B cell (primary cell): ENCODE measurements around the gene SORL1. TPM values are rescaled to one million over a fixed set of nuclear protein-coding genes. Genes with fewer than 3 reads are reported as not detected.

Experiments used
- ATAC-seq: fragments of 200-7000 bp; cut with Tn5 transposase; one replicate; pipeline ENCODE4 v1.10.0; 2021; ENCODE audit warnings: low read depth, mild to moderate bottlenecking, moderate number of reproducible peaks, moderate library complexity
- CTCF ChIA-PET: fragments of 350-600 bp; sonication (Branson Sonifier 250); formaldehyde crosslinking; loops from one replicate; lab custom pipeline; 2021; ENCODE audit warnings: antibody characterized with exemption, inconsistent platforms; lab: Charles Lee
- POLR2A ChIA-PET: fragments of 350-600 bp; sonication (Branson Sonifier 250); formaldehyde crosslinking; loops from one replicate; lab custom pipeline; 2021; ENCODE audit warnings: antibody characterized with exemption; lab: Charles Lee
- DNase-seq: peaks from one replicate; pipeline ENCODE4 v3.0.0; 2013
- H2AFZ ChIP-seq: 2 replicates; pipeline ENCODE4 v1.6.1; 2012; ENCODE audit warnings: mild to moderate bottlenecking, low read depth, low read length; ENCODE audit not compliant: insufficient read depth, poor library complexity, severe bottlenecking
- H3K27ac ChIP-seq, 2 donors: 1 replicate in 1 of 2; 2 replicates in 1 of 2; pipeline ENCODE4 v1.5.1; 2012 to 2013; ENCODE audit warnings: low read length in 2 of 2, mild to moderate bottlenecking in 2 of 2, moderate library complexity in 1 of 2
- H3K27me3 ChIP-seq, 4 experiments: fragments of 200-600 bp in 1 of 4; sonication (generic) in 1 of 4; replicated peaks in 1 of 4; 1 replicate in 2 of 4; 2 replicates in 2 of 4; pipeline versions ENCODE4 v1.6.1 to v1.7.0; 2013 to 2016; ENCODE audit warnings: low read length in 3 of 4, mild to moderate bottlenecking in 2 of 4, mixed read lengths in 1 of 4, moderate library complexity in 1 of 4; ENCODE audit not compliant: insufficient read depth in 4 of 4, control insufficient read depth in 3 of 4; ENCODE audit errors: control extremely low read depth in 1 of 4
- H3K36me3 ChIP-seq, 2 experiments: replicated peaks in 1 of 2; 1 replicate in 1 of 2; 2 replicates in 1 of 2; pipeline versions ENCODE4 v1.6.1 to v1.7.1; 2013; ENCODE audit warnings: low read length in 1 of 2; ENCODE audit not compliant: insufficient read depth in 2 of 2, control insufficient read depth in 1 of 2; ENCODE audit errors: control extremely low read depth in 1 of 2, extremely low read depth in 1 of 2
- H3K4me1 ChIP-seq, 2 donors: fragments of 200-600 bp in 1 of 2; sonication (generic) in 1 of 2; 1 replicate in 1 of 2; 2 replicates in 1 of 2; pipeline versions ENCODE4 v1.5.1 to v1.6.1; 2013 to 2017; ENCODE audit warnings: low read length in 2 of 2; ENCODE audit not compliant: control insufficient read depth in 2 of 2, insufficient read depth in 2 of 2
- H3K4me2 ChIP-seq: replicated peaks from 2 replicates; pipeline ENCODE3; 2012; ENCODE audit warnings: mild to moderate bottlenecking, low read depth, low read length; ENCODE audit not compliant: poor library complexity, severe bottlenecking
- H3K4me3 ChIP-seq, 5 experiments: fragments of 200-600 bp in 1 of 5; sonication (generic) in 1 of 5; 1 replicate in 3 of 5; 2 replicates in 2 of 5; pipeline versions ENCODE4 v1.5.1 to v1.7.0; 2011 to 2016; ENCODE audit warnings: low read length in 4 of 5, mild to moderate bottlenecking in 4 of 5, low read depth in 2 of 5, control low read depth in 1 of 5, moderate library complexity in 1 of 5; ENCODE audit not compliant: insufficient read depth in 1 of 5; ENCODE audit errors: control extremely low read depth in 1 of 5, extremely low read depth in 1 of 5
- H3K79me2 ChIP-seq: fragments of 200-600 bp; sonication (generic); one replicate; pipeline ENCODE4 v1.6.0; 2016; ENCODE audit warnings: low read length; ENCODE audit not compliant: control insufficient read depth, insufficient read depth
- H3K9ac ChIP-seq: fragments of 200-600 bp; sonication (generic); 2 replicates; pipeline ENCODE4 v1.6.1; 2017; ENCODE audit warnings: mild to moderate bottlenecking, low read length, moderate library complexity
- H3K9me3 ChIP-seq, 3 donors: one replicate each; pipeline versions ENCODE4 v1.6.1 to v1.7.1; 2013; ENCODE audit warnings: low read length in 2 of 3; ENCODE audit not compliant: control insufficient read depth in 2 of 3, insufficient read depth in 1 of 3; ENCODE audit errors: control extremely low read depth in 1 of 3
- H4K20me1 ChIP-seq: 2 replicates; pipeline ENCODE4 v1.6.0; 2012; ENCODE audit warnings: mild to moderate bottlenecking, low read length; ENCODE audit not compliant: insufficient read depth, control insufficient read depth, poor library complexity, severe bottlenecking
- H3K27ac Mint-ChIP-seq: one replicate; pipeline ENCODE4 v1.8.0; 2021; ENCODE audit warnings: mixed read lengths
- H3K27me3 Mint-ChIP-seq: one replicate; pipeline ENCODE4 v1.8.0; 2021; ENCODE audit warnings: mixed read lengths
- H3K4me1 Mint-ChIP-seq: one replicate; pipeline ENCODE4 v1.8.0; 2021; ENCODE audit warnings: mixed read lengths
- H3K4me3 Mint-ChIP-seq: one replicate; pipeline ENCODE4 v1.8.0; 2021; ENCODE audit warnings: mixed read lengths
- H3K9me3 Mint-ChIP-seq: one replicate; pipeline ENCODE4 v1.8.0; 2022; ENCODE audit warnings: mixed read lengths; ENCODE audit not compliant: insufficient read depth
- CTCF ChIP-seq: fragments of 200-600 bp; IDR thresholded peaks from one replicate; pipeline ENCODE4 v1.8.0; 2022; ENCODE audit warnings: antibody characterized with exemption, mild to moderate bottlenecking
- EZH2 ChIP-seq: IDR thresholded peaks from 2 replicates; pipeline ENCODE4 v1.6.1; 2012; ENCODE audit warnings: borderline replicate concordance, low read depth, mild to moderate bottlenecking, moderate library complexity, low read length; ENCODE audit not compliant: insufficient read depth, poor library complexity, severe bottlenecking
- WGBS: methylation state at CpG from one replicate; pipeline ENCODE4 v1.1.5; 2013; ENCODE audit warnings: missing lambda C conversion rate; ENCODE audit not compliant: insufficient coverage; 5-methylcytosine and 5-hydroxymethylcytosine counted together
- intact Hi-C: fragments of 100-400 bp; cut with micrococcal nuclease; formaldehyde crosslinking; loops from one replicate; pipeline ENCODE4 v1.10.0; 2022
- polyA plus RNA-seq: library from polyadenylated mRNA; depleted of rRNA; stranded (reverse); fragments of >200 nt; gene quantifications from 2 replicates; pipeline ENCODE4 v1.2.3, GENCODE V29; 2012
- total RNA-seq, 2 donors: library from RNA; stranded (reverse); fragments of 120-200 nt in 1 of 2; gene quantifications; 1 replicate in 1 of 2; 2 replicates in 1 of 2; pipeline versions ENCODE4 v1.2.3 to v1.2.4, GENCODE V29; 2013 to 2022

SORL1 gene
- total and polyA plus RNA-seq, 2 donors (not counting 1 experiment from before 2014, with no cell fraction given): 13.0 to 396 TPM

GRCh38 chr11:121631456-121631855 lies 179.3 kb downstream of the SORL1 start:
- H3K27me3 Mint-ChIP-seq: no peaks in the 10 kb centered on the region
- H3K4me2 ChIP-seq: no peak overlapping the region
- ChIA-PET CTCF (interaction anchor here (2.0 kb wide), 1 partner anchor 22 kb away, joined by 4 read pairs; no protein-coding TSS in a partner anchor), POLR2A (no interaction called here)
- H3K27me3 ChIP-seq: no peaks in the 10 kb centered on the region
- H2AFZ ChIP-seq: no peak overlapping the region
- peaks cover 0 to 30% of the 10 kb centered on the region in 2 experiments for H3K36me3 ChIP-seq
- H3K27ac ChIP-seq: no peak overlapping the region
- H3K4me3 ChIP-seq: no peak overlapping the region
- no peaks in the 10 kb centered on the region for H3K4me1 ChIP-seq
- H3K79me2 ChIP-seq: no peaks in the 10 kb centered on the region
- no peaks in the 10 kb centered on the region for H3K4me1 Mint-ChIP-seq
- ATAC-seq (no peak), DNase-seq (no peak)
- H3K9ac ChIP-seq: no peak overlapping the region
- TF ChIP-seq CTCF (no peak), EZH2 (no peak)
- H3K9me3 ChIP-seq: no peaks in the 10 kb centered on the region
- intact Hi-C loops: no loop called here
- H3K4me3 Mint-ChIP-seq: no peak overlapping the region
- H3K27ac Mint-ChIP-seq: no peak overlapping the region
- no peaks in the 10 kb centered on the region for H4K20me1 ChIP-seq
- WGBS: 93% methylated on average over 2 of the region's 2 CpGs
- H3K9me3 Mint-ChIP-seq: no peaks in the 10 kb centered on the region

- H3K27ac Mint-ChIP-seq: no peak overlapping the region
- no peak overlapping the region for H3K4me2 ChIP-seq
- no peaks in the 10 kb centered on the region for H3K9me3 Mint-ChIP-seq
- H3K4me1 Mint-ChIP-seq: no peaks in the 10 kb centered on the region
- H3K4me1 ChIP-seq: no peaks in the 10 kb centered on the region
- WGBS: 92% methylated on average over 5 of the region's 5 CpGs
- no peaks in the 10 kb centered on the region for H3K79me2 ChIP-seq
- no peak overlapping the region for H3K9ac ChIP-seq
- ChIA-PET CTCF (no interaction called here), POLR2A (no interaction called here)
- DNase-seq (no peak), ATAC-seq (no peak)
- no peak overlapping the region for H2AFZ ChIP-seq
- no peak overlapping the region for H3K27ac ChIP-seq
- no peaks in the 10 kb centered on the region for H3K27me3 Mint-ChIP-seq
- H4K20me1 ChIP-seq: no peaks in the 10 kb centered on the region
- intact Hi-C loops: no loop called here
- no peak for TF ChIP-seq EZH2
- no peak for TF ChIP-seq CTCF
- H3K9me3 ChIP-seq: no peaks in the 10 kb centered on the region
- H3K4me3 Mint-ChIP-seq: no peak overlapping the region
- no peaks in the 10 kb centered on the region for H3K27me3 ChIP-seq
- peaks cover 0 to 13% of the 10 kb centered on the region in 2 experiments for H3K36me3 ChIP-seq
- no peak overlapping the region for H3K4me3 ChIP-seq
These were observed 182.2 kb downstream of the SORL1 start for GRCh38 chr11:121634273-121634672.
